K562 (cell line): ENCODE results near the gene CBL. TPM values are rescaled to one million over a fixed set of nuclear protein-coding genes. Genes with fewer than 3 reads are reported as not detected.

Source experiments
- BCOR ChIP-seq: fragments of 450-650 bp; IDR thresholded peaks from 2 replicates; pipeline ENCODE4 v1.6.1; 2016
- ELF4 ChIP-seq: fragments of 450-650 bp; formaldehyde crosslinking; IDR thresholded peaks from 2 replicates; pipeline ENCODE4 v1.4.0; 2022; ENCODE audit warnings: missing genetic modification characterization
- EP300 ChIP-seq: IDR thresholded peaks from 2 replicates; pipeline ENCODE4 v1.6.1; 2012; ENCODE audit warnings: low read length, improper control_type of control experiment
- ESRRB ChIP-seq: fragments of 250-450 bp; sonication (Bioruptor Pico); IDR thresholded peaks from 2 replicates; pipeline ENCODE4 v1.5.0; 2020; ENCODE audit warnings: mild to moderate bottlenecking, moderate library complexity, borderline replicate concordance
- ETV1 ChIP-seq: fragments of 450-650 bp; conservative IDR thresholded peaks from 2 replicates; pipeline ENCODE4 v1.6.1; 2016; ENCODE audit warnings: missing genetic modification characterization, control low read depth, low read depth, missing compliant biosample characterization
- HCFC1 ChIP-seq: IDR thresholded peaks from 2 replicates; pipeline ENCODE4 v1.6.1; 2012; ENCODE audit warnings: low read depth, low read length, improper control_type of control experiment
- HIVEP1 ChIP-seq: fragments of 250-450 bp; sonication (Bioruptor Pico); IDR thresholded peaks from 2 replicates; pipeline ENCODE4 v1.4.0; 2020; ENCODE audit warnings: mild to moderate bottlenecking
- HOXB6 ChIP-seq: fragments of 250-450 bp; sonication (Bioruptor Pico); IDR thresholded peaks from 2 replicates; pipeline ENCODE4 v1.5.1; 2022; ENCODE audit warnings: mild to moderate bottlenecking, borderline replicate concordance
- JUN ChIP-seq, 2 experiments: sonication (generic) in 1 of 2; formaldehyde crosslinking in 1 of 2; IDR thresholded peaks; 2 replicates each; pipeline versions ENCODE4 v1.6.1 to v1.8.0; 2012 to 2022; ENCODE audit warnings: borderline replicate concordance in 2 of 2, mild to moderate bottlenecking in 2 of 2, improper control_type of control experiment in 1 of 2, low read depth in 1 of 2, low read length in 1 of 2, missing genetic modification reagents in 1 of 2
- NCOA6 ChIP-seq: fragments of 450-650 bp; IDR thresholded peaks from 2 replicates; pipeline ENCODE4 v1.6.1; 2017; ENCODE audit warnings: mild to moderate bottlenecking
- POLR2G ChIP-seq: fragments of 200-400 bp; formaldehyde crosslinking; IDR thresholded peaks from 2 replicates; pipeline ENCODE4 v1.6.1; 2017; ENCODE audit warnings: low read depth, mild to moderate bottlenecking, antibody characterized with exemption, low read length, moderate library complexity
- REST ChIP-seq, 2 experiments: fragments of 450-650 bp; formaldehyde crosslinking in 1 of 2; IDR thresholded peaks; 2 replicates each; pipeline versions ENCODE4 v1.4.0 to v1.6.1; 2014 to 2020; ENCODE audit warnings: mild to moderate bottlenecking in 2 of 2, borderline replicate concordance in 1 of 2, low read depth in 1 of 2
- SOX6 ChIP-seq: fragments of 450-650 bp; IDR thresholded peaks from 2 replicates; pipeline ENCODE4 v1.6.1; 2014; ENCODE audit warnings: mild to moderate bottlenecking
- SP2 ChIP-seq: IDR thresholded peaks from 2 replicates; pipeline ENCODE4 v1.6.1; 2011; ENCODE audit warnings: mild to moderate bottlenecking, low read depth, low read length, moderate library complexity; ENCODE audit not compliant: poor library complexity, severe bottlenecking; ENCODE audit errors: extremely low read depth
- STAG1 ChIP-seq: sonication (generic); formaldehyde crosslinking; IDR thresholded peaks from 2 replicates; pipeline ENCODE4 v1.5.0; 2020; ENCODE audit warnings: missing genetic modification reagents, borderline replicate concordance
- STAT5A ChIP-seq: IDR thresholded peaks from 2 replicates; pipeline ENCODE4 v1.6.1; 2012; ENCODE audit warnings: low read length, inconsistent platforms, borderline replicate concordance
- TEAD1 ChIP-seq, 2 experiments: fragments of 450-650 bp in 1 of 2; sonication (generic) in 1 of 2; formaldehyde crosslinking; IDR thresholded peaks; 2 replicates each; pipeline versions ENCODE4 v1.4.0 to v1.8.0; 2020 to 2022; ENCODE audit warnings: mild to moderate bottlenecking in 2 of 2, missing genetic modification reagents in 1 of 2
- ZNF280A ChIP-seq: fragments of 450-650 bp; IDR thresholded peaks from 2 replicates; pipeline ENCODE4 v1.6.1; 2018; ENCODE audit warnings: mild to moderate bottlenecking, low read depth; ENCODE audit not compliant: partially characterized antibody
- polyA plus RNA-seq, 8 experiments: library from polyadenylated mRNA; depleted of rRNA in 4 of 8; stranded (reverse) in 5 of 8; unstranded in 3 of 8; fragments of >200 nt; fragmentation: Nextera tagmentation in 2 of 8; fragmentation: Illumina TruSeq in 1 of 8; extraction: Ambion mirVana in 2 of 8; extraction: Trizol in 1 of 8; gene quantifications; 2 replicates each; pipeline versions ENCODE4 v1.2.1 to v1.2.3, GENCODE V29; 2011 to 2014; ENCODE audit warnings: inconsistent platforms in 1 of 8, missing spikeins in 1 of 8
- total RNA-seq, 7 experiments: library from RNA; depleted of rRNA in 6 of 7; stranded (reverse); fragments of >200 nt in 6 of 7; fragmentation: Illumina TruSeq in 2 of 7; extraction: Trizol in 2 of 7; gene quantifications; 2 replicates each; pipeline versions ENCODE4 v1.2.1 to v1.2.3, GENCODE V29; 2011 to 2021; ENCODE audit warnings: low replicate concordance in 1 of 7

Gene CBL
- total and polyA plus RNA-seq, 9 of the 15 experiments (the other 6 are each of a cell fraction or from before 2014, with no cell fraction given), result 3.2 to 24.9 (median 9.9) TPM

GRCh38 chr11:119339589-119340334 lies 133.6 kb downstream of the CBL start (continued):
- TF ChIP-seq HCFC1 (no peak), STAG1 (CRISPR knock-in tag) (peak; percentile 59), ETV1 (tag) (no peak), REST (IDR thresholded peaks at IDR 0.05; ENCODE audit: borderline replicate concordance) (peak; percentile 49; the same call in 1 of the 2 replicates), REST (CRISPR knock-in tag; IDR thresholded peaks at IDR 0.05; ENCODE audit: low read depth) (0 out of 2 replicates have a peak, but pooled peaks have one; percentile 50), STAT5A (no peak), HIVEP1 (CRISPR knock-in tag) (no peak), POLR2G (peak; percentile 76), HOXB6 (CRISPR knock-in tag) (no peak), ESRRB (CRISPR knock-in tag) (no peak), NCOA6 (peak; percentile 88), SP2 (no peak), TEAD1 (CRISPR knock-in tag; IDR thresholded peaks at IDR 0.05) (no peak), EP300 (no peak), SOX6 (peak; percentile 58; the same call in 1 of the 2 replicates), ZNF280A (no peak), ELF4 (CRISPR knock-in tag) (no peak), JUN (IDR thresholded peaks at IDR 0.05; ENCODE audit: borderline replicate concordance, low read depth, low read length) (no peak), JUN (CRISPR knock-in tag; IDR thresholded peaks at IDR 0.05; ENCODE audit: borderline replicate concordance) (no peak), BCOR (peak; percentile 59)
